ENCODE data around the gene NEUROD4.

NEUROD4 gene

GRCh38 chr12:54998958-54999510 lies 20.7 kb upstream of the NEUROD4 start:
- no peak for DNase-seq

GRCh38 chr12:55001198-55001868 lies 18.4 kb upstream of the NEUROD4 start:
- DNase-seq, result no peak

- DNase-seq, result no peak
Measured at GRCh38 chr12:55002355-55002754, 17.4 kb upstream of the NEUROD4 start.

DNA sequence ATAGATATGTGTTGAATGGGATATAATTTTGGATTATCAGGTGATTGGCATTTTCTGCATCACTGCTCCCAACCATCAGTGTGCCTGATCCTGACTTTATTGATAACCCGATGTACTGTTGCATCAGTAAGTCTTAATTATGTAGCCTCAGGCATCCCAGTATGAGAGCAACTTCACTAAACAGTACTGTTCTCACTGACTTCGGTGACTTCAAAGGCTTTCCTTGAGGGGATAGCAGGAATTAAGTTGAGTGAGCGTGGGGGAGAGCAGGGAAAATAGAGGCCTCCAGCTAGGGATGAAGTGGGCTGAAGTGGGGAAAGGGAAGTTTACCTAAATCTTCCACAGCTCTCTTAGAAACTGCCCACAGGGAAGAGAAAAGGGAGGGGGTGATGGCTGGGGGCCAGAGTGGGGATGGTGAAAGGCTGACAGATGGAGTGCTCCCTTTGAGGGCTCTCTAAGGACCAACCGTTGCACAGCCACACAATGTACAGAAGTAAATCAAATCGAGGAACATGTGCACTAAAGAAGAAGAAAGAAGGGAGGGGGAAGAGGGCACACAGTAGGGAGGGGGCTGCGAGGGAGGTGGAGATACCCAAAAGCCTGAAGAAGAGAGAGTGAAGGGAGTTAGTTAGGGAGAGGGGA lies 10.7 kb upstream of the NEUROD4 start:
- no peak for DNase-seq

GRCh38 chr12:55017416-55017925 lies 2.3 kb upstream of the NEUROD4 start:
- no peak for DNase-seq

DNA sequence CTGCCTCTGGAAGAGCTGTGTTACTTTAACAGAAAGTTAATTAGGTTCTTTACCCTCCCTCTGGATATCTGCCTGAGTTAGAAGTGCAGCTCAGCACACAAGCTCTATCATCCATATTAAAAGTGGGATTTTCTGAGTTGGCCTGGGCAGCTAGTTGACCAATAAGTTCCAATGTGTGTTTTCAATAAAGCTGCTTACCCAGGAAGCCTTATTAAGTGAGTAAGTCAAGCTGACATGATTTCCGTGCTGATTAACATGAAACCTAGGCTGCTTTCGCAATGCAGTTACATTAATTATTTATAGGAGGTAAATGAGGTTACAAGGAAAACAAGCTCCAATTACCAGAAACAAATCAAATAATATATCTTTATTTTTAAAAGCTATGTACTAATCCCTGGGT lies 4.8 kb downstream of the NEUROD4 start:
- DNase-seq, result no peak

DNA sequence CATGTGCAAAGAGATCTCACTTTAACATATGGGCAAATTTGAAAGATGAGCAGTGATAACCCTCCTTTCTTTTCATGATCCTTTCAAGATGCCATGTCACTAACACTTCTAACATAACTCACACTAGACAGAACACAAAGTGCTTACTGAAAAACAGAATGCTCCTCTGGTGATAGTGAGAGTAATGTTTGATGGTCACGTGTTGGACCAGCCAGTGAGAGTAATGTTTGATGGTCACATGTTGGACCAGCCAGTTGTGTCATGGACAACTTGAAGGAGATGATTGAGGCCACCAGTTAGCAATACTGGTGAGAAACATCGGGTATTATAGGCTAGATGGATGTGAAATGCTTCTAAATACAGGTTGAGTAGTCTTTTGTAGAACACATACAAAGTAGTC lies 5.7 kb downstream of the NEUROD4 start:
- DNase-seq, result no peak

- no peak for DNase-seq
Measured at GRCh38 chr12:55034218-55034617, 14.4 kb downstream of the NEUROD4 start.

DNA sequence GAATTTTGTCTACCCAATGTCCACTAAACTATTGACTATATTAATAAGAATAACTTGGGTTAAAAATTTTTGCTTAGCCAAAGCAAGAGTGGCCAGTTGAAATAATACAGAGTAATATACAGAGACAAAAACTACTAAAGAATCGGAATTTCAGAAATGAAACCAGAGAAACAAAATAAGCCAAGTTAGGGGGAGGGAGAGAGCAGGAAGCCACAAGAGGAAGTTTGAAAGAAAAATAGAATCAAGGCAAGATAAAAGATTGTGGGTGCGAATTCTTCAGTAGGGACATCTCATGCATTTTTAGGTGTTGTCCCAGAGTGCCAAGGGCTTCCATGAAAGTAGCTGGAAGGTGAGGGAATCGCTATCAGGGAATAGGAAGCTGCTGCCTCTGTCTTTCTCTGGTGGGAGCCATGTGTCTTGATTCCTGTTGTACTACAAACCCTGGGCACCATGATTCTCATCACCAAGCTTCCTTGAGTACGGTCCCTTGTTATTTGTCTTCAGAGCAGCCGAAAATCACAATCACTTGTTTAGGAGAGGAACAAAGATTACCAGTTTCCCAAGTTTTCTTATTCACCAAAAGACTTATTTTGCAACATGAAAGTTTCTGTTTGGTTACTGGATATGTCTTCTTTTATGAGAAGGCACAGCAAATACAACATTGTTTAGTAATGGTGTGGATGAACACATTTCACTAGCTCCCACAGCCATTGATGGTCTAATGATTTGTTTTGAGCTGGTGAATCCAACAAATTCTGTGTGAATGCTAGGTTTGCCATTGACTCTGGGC lies 16.7 kb downstream of the NEUROD4 start:
- DNase-seq, result no peak

- DNase-seq, result no peak
Measured at GRCh38 chr12:55037351-55037987, 17.7 kb downstream of the NEUROD4 start.

- no peak for DNase-seq
Measured at GRCh38 chr12:55039395-55040354, 19.9 kb downstream of the NEUROD4 start.

DNA sequence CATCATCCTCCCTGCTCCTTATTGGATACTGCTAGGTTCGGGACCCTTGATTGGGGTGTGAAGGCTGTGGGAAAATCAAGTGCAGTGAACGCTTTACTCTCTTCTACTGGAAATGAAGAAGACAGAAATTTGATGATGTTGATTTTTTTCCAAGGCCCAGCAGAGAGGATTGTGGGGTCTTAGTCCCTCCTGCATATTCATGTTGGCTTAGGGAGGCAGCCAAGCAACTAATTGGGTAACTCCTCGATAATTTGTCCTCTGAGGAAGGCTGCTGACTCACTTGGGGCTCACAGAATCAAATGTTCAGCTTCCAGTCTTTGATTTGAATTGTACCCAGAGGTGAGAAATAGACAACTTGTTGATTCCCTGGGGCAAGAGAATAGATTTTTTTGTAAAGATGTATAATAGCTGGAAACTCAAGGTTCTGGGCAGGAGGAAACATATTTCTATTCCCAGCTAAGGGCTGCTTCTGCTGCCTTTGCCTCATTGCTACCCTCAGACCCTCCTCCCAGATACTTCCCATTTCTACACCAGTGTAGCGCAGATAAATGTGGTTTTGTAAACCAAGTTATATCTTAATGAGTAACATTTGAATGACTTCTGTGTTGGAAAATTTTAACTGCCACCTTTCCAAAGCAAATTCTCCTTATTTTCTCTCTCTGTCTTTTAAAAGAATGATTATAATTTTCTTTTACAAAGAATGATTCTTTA lies 21.7 kb downstream of the NEUROD4 start:
- DNase-seq, result no peak

GRCh38 chr12:55043542-55043941 lies 23.8 kb downstream of the NEUROD4 start:
- no peak for DNase-seq

GRCh38 chr12:55044135-55044534 lies 24.4 kb downstream of the NEUROD4 start:
- no peak for DNase-seq

DNA sequence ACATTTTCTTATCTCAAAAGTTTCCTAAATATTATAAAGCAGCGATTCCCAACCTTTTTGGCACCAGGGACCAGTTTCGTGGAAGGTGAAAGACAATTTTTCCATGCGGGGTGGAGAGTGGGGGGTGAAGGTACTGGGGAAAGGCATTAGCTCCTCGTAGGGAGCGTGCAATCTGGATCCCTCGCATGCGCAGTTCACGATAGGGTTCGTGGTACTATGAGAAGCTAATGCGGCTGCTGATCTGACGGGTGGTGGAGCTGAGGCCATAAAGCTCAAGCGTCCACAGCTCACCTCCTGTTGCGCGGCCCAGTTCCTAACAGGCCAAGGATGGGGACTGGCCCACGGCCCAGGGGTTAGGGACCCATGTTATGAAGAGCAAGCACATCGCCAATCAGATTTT lies 29.9 kb downstream of the NEUROD4 start:
- no peak for DNase-seq

DNA sequence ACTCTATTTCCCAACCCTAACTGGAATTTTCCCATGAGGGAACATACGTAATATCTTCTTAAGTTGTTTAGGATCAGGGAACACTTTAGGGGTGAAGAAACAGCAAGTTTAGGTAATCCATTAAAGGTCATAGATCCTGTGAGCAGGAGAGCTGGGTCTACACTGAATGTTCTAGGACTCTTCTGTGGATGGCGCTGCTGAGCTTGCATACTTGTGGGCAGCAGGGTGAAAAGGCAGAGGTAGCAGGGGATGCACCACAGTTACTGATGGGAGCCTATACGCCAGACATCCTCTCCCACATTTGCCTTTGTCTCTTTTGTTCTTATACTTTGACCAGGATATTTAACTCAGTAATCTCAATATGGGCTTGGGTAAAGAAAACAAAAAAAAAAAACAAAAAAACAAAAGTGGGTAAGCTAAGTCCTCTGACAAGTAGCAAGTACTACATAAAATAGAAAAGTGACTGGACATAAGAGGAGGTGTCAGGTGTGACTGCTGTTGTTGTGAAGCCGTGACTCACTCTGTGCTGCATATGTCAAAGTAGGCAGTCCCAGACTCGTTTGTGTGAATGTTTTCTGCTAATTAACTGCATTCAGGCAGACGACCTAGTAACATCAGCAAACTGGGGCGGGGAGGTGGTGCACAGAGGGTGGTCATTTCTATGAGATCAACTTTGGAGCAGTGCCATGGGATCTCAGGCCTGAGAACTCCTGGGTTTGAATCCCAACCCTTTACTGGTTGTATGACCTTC lies 31.6 kb downstream of the NEUROD4 start:
- no peak for DNase-seq

DNA sequence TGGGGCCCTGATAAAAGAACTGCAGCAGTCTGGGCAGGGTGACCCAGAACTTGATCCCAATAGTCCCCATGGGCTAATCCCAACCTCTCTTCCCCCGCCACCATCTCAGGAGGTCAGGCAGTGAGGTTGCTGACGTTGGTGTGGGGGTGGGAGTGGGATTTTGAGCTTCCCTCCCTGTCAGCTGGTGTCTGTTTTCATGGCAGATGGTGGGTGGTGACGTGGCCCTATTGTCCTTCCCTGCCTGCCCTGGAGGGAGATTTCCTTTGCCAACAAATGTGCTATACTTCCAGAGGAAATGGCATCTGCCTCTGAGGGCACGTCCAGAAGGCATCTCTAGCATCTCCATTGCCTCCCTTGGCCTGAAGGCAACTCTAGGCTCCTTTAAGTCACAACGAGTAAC lies 37.7 kb downstream of the NEUROD4 start:
- DNase-seq, result no peak

- DNase-seq, result no peak
Measured at GRCh38 chr12:55058082-55058481, 38.3 kb downstream of the NEUROD4 start.

DNA sequence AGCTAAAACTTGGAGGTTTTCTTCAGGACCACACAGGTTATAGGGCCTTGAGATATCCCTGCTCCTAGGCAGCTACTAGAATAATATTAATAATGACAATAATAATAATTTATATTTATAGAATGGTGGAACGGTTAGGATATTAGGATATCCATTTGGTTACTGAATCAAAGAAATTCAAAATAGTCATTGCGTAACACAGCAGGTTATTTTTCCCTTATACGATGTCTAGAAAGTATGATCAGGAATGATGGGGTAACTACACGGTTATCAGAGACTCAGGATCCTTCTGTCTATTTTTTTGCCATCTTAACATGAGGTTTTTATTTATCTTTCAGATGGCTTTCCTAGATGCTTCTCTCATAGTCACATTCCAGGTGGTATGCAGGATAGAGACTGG lies 39.0 kb downstream of the NEUROD4 start:
- DNase-seq, result no peak

DNA sequence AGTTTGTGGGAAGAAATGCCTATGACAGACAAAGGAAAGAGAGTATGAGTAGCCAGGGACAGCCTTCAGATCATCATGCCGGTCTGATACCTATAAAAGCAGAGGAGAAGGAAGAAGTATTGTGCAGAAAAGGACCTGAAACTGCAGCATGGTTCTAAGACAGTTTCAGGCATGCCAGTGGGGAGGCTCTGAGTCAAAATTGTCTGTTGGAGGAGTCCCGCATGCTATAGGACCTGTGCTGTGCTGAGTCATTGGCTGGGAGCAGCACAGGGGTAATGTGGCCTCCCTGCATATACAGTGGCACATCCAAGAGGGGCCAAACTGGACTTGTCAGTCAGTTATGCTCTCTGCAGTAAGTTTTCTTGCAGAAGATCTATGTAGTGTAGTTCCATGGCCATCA lies 40.7 kb downstream of the NEUROD4 start:
- no peak for DNase-seq
